GM12891 (cell line): ENCODE data around the gene OR51G1.

Experiments
- POLR2A ChIP-seq: IDR thresholded peaks from 2 replicates; pipeline ENCODE4 v1.6.1; 2011; ENCODE audit warnings: low read depth, low read length, control low read depth
- POLR2AphosphoS5 ChIP-seq: IDR thresholded peaks from 2 replicates; pipeline ENCODE4 v1.6.1; 2011; ENCODE audit warnings: low read depth, low read length, control low read depth
- POU2F2 ChIP-seq: IDR thresholded peaks from 2 replicates; pipeline ENCODE4 v1.6.1; 2011; ENCODE audit warnings: low read depth, mild to moderate bottlenecking, control low read depth, low read length, moderate library complexity
- TAF1 ChIP-seq: IDR thresholded peaks from 2 replicates; pipeline ENCODE4 v1.6.1; 2011; ENCODE audit warnings: low read depth, low read length, control low read depth

DNA sequence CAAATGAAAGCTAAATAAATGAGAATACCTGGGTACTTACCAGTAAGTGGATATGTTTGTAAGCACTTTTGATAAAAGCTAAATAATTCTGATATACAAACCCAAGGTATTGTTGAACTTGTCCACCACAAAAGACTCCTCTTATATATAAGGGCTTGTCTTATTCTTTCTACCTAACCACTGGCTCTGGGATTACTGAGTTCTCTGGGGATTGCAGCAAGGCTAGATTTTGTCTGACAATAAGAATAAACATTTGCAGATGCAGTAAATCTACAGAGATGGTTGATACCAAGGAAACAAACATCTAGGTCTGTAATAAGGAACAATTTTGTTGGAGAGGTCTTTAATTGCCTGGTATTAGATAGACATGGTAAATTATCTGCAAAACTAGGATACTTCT, 23.4 kb upstream of the OR51G1 start, which contains the start of gene OR51A4:
- TF ChIP-seq TAF1 = no peak
- no peak for TF ChIP-seq POLR2A
- no peak for TF ChIP-seq POLR2AphosphoS5
- no peak for TF ChIP-seq POU2F2
